Type B pancreatic cell (in vitro differentiated cells): ENCODE data around the gene NCAPD3. TPM values are rescaled to one million over a fixed set of nuclear protein-coding genes. Genes with fewer than 3 reads are reported as not detected.

Experiments used
- DNase-seq: peaks from one replicate; pipeline ENCODE4 v3.0.0; 2021; ENCODE audit warnings: mixed read lengths; ENCODE audit not compliant: unreplicated experiment; ENCODE audit errors: extremely low spot score
- H3K27ac Mint-ChIP-seq: 2 replicates; pipeline ENCODE4 v1.8.0; 2021; ENCODE audit warnings: mild to moderate bottlenecking, mixed read lengths
- H3K27me3 Mint-ChIP-seq: 2 replicates; pipeline ENCODE4 v1.8.0; 2021; ENCODE audit warnings: mixed read lengths
- H3K36me3 Mint-ChIP-seq: 2 replicates; pipeline ENCODE4 v1.8.0; 2021; ENCODE audit warnings: mixed read lengths
- H3K4me1 Mint-ChIP-seq: one replicate; pipeline ENCODE4 v1.8.0; 2021; ENCODE audit warnings: mixed read lengths; ENCODE audit not compliant: unreplicated experiment
- H3K4me3 Mint-ChIP-seq: 2 replicates; pipeline ENCODE4 v1.8.0; 2021; ENCODE audit warnings: mild to moderate bottlenecking, mixed read lengths
- H3K9me3 Mint-ChIP-seq: 2 replicates; pipeline ENCODE4 v1.8.0; 2021; ENCODE audit warnings: mixed read lengths
- CTCF ChIP-seq: fragments of 200-600 bp; sonication (generic); conservative IDR thresholded peaks from 2 replicates; pipeline ENCODE4 v1.5.0; 2021; ENCODE audit warnings: antibody characterized with exemption, mild to moderate bottlenecking
- long read RNA-seq: library from polyadenylated mRNA; unstranded; transcript quantifications from one replicate; pipeline ENCODE4 v2.0.0, GENCODE V29; 2020
- total RNA-seq: library from RNA; stranded (reverse); gene quantifications from 2 replicates; pipeline ENCODE4 v1.2.1, GENCODE V29; 2021; ENCODE audit warnings: low replicate concordance

Gene NCAPD3
- total RNA-seq = 18.0 and 33.9 TPM in 2 replicates
- long read RNA-seq, partial matches to known transcripts = 22 of 24 reads
- long read RNA-seq, other reads (novel, unspliced or antisense) = 2 of 24 reads

- Mint-ChIP-seq H3K27ac (peak within 1 kb of the TSS; percentile 95), H3K4me3 (peak within 1 kb of the TSS; percentile 97), H3K9me3 (no peaks in the 10 kb centered on the region), H3K27me3 (no peaks in the 10 kb centered on the region), H3K4me1 (peaks cover 28% of the 10 kb centered on the region), H3K36me3 (peaks cover 6% of the 10 kb centered on the region)
- no peak for TF ChIP-seq CTCF
- peak; percentile 97 for DNase-seq
Measured at GRCh38 chr11:134223836-134224709, at the start of gene NCAPD3, which contains the start of gene VPS26B. TSS of gene NCAPD3 (minus strand) at chr11:134223967. CDS start at chr11:134223926, 41 bp downstream. TSS of gene VPS26B (plus strand) at chr11:134224671. CDS start at chr11:134225123, 452 bp downstream.

GRCh38 chr11:134273317-134273712, 49.5 kb upstream of the NCAPD3 start:
- no peak overlapping the region for H3K27ac Mint-ChIP-seq
- no peak overlapping the region for H3K4me3 Mint-ChIP-seq
- peaks cover 16% of the 10 kb centered on the region for H3K4me1 Mint-ChIP-seq
- H3K36me3 Mint-ChIP-seq = no peaks in the 10 kb centered on the region
- H3K9me3 Mint-ChIP-seq = no peaks in the 10 kb centered on the region
- DNase-seq = no peak
- peaks cover 83% of the 10 kb centered on the region for H3K27me3 Mint-ChIP-seq
- TF ChIP-seq CTCF = no peak

GRCh38 chr11:134272381-134273316, 48.9 kb upstream of the NCAPD3 start:
- no peak overlapping the region for H3K4me3 Mint-ChIP-seq
- H3K4me1 Mint-ChIP-seq = peaks cover 16% of the 10 kb centered on the region
- peak overlapping the region; percentile 32 for H3K27ac Mint-ChIP-seq
- H3K36me3 Mint-ChIP-seq = no peaks in the 10 kb centered on the region
- H3K27me3 Mint-ChIP-seq = peaks cover 81% of the 10 kb centered on the region
- H3K9me3 Mint-ChIP-seq = no peaks in the 10 kb centered on the region
- peak; percentile 32 for DNase-seq
- TF ChIP-seq CTCF = no peak

- Mint-ChIP-seq H3K27me3 (peaks cover 78% of the 10 kb centered on the region), H3K4me1 (peaks cover 16% of the 10 kb centered on the region), H3K4me3 (no peak overlapping the region), H3K36me3 (no peaks in the 10 kb centered on the region), H3K27ac (no peak overlapping the region), H3K9me3 (no peaks in the 10 kb centered on the region)
- no peak for TF ChIP-seq CTCF
- no peak for DNase-seq
Measured at GRCh38 chr11:134271978-134272377, 48.2 kb upstream of the NCAPD3 start.

- Mint-ChIP-seq H3K4me3 (no peak overlapping the region), H3K4me1 (peaks cover 10% of the 10 kb centered on the region), H3K36me3 (no peaks in the 10 kb centered on the region), H3K27ac (no peak overlapping the region), H3K27me3 (peaks cover 70% of the 10 kb centered on the region), H3K9me3 (no peaks in the 10 kb centered on the region)
- DNase-seq = no peak
- peak; percentile 48 for TF ChIP-seq CTCF
Measured at GRCh38 chr11:134270250-134270714, 46.5 kb upstream of the NCAPD3 start.
